Esophagus squamous epithelium (tissue), 5 donors: ENCODE measurements around the gene CDON. TPM values are rescaled to one million over a fixed set of nuclear protein-coding genes. Genes with fewer than 3 reads are reported as not detected.
A peak's percentile ranks its signal among the peaks of the same experiment; 100 is the strongest.

Source experiments
- DNase-seq: peaks from one replicate; lab custom pipeline; 2025; lab: John Stamatoyannopoulos, UW
- H3K27ac ChIP-seq, 4 donors: fragments of 200-600 bp; sonication (generic); one replicate each; pipeline ENCODE4 v1.5.1; 2016 to 2019; ENCODE audit warnings: mild to moderate bottlenecking in 1 of 4
- H3K27me3 ChIP-seq, 4 donors: fragments of 200-600 bp; sonication (generic); 1 replicate in 3 of 4; 2 replicates in 1 of 4; pipeline versions ENCODE4 v1.5.1 to v1.6.0; 2017 to 2021; ENCODE audit warnings: antibody characterized with exemption in 1 of 4
- H3K36me3 ChIP-seq, 3 donors: fragments of 200-600 bp; sonication (generic); one replicate each; pipeline ENCODE4 v1.5.1; 2016 to 2019
- H3K4me1 ChIP-seq, 3 donors: fragments of 200-600 bp; sonication (generic); one replicate each; pipeline ENCODE4 v1.5.1; 2017 to 2019
- H3K4me3 ChIP-seq, 4 donors: fragments of 200-600 bp; sonication (generic); 1 replicate in 3 of 4; 2 replicates in 1 of 4; pipeline ENCODE4 v1.5.1; 2016 to 2019; ENCODE audit warnings: mild to moderate bottlenecking in 2 of 4, moderate library complexity in 1 of 4
- H3K9me3 ChIP-seq, 3 donors: fragments of 200-600 bp; sonication (generic); one replicate each; pipeline ENCODE4 v1.5.1; 2016 to 2019
- CTCF ChIP-seq, 6 experiments: fragments of 450-650 bp in 4 of 6; fragments of 200-600 bp in 2 of 6; sonication (generic) in 2 of 6; IDR thresholded peaks; one replicate each; pipeline ENCODE4 v1.5.1; 2016 to 2019; ENCODE audit warnings: antibody characterized with exemption in 6 of 6, mild to moderate bottlenecking in 4 of 6, moderate library complexity in 4 of 6
- POLR2A ChIP-seq, 4 donors: fragments of 450-650 bp; IDR thresholded peaks; one replicate each; pipeline ENCODE4 v1.6.1; 2017; ENCODE audit warnings: antibody characterized with exemption in 4 of 4, mild to moderate bottlenecking in 4 of 4, moderate library complexity in 3 of 4
- WGBS, 2 donors: methylation state at CpG; one replicate each; pipeline ENCODE4 v1.1.5; 2018; 5-methylcytosine and 5-hydroxymethylcytosine counted together
- intact Hi-C: fragments of 100-400 bp; cut with DNase I; formaldehyde crosslinking; loops from one replicate; pipeline ENCODE4 v1.15.0; 2022
- total RNA-seq, 4 donors: library from RNA; depleted of rRNA; stranded (reverse); fragments of >200 nt; gene quantifications; one replicate each; pipeline ENCODE4 v1.1.0, GENCODE V29; 2016
- donor health status: DM: yes; HTN: yes; CAD: no.

The CDON gene
- total RNA-seq, 4 donors from 2014 or later: 2.5 to 5.5 (median 3.4) TPM

DNA sequence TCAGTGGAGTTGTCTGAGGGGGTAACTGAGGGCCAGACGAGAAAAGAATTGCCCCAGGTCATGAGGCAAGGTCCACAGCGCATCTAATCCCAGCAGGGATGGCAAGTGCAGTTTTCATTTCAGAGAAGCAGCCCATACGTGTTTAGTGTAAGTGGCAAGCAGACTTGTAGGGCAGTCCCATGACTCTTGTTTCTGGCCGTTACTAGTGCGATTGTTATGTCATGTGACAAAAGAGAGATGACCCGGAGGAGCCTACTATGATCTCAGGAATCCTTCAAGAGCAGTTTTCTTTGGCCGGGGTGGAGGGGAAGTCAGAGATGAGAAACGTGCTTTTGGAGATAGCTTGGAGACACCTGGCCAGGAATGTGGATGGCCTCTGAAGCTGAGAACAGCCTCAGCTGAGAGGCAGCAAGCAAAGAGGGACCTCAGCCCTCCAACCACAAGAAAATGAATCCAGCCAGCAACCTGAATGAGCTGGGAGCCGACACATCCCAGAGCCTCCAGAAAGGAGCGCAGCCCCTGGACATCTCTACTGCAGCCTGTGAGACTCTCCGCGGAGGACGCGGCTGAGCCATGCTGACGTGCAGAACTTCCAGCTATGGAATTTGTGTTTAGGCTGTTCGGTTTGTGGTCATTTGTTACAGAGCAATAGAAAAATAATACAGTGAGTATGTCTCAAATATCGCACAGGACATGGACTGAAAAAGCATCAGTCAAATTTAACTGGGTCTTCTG is 44.1 kb upstream of the CDON start:
- Histone ChIP-seq H3K4me1 (peaks cover 0 to 6% (median 0%) of the 10 kb centered on the region in 3 donors), H3K9me3 (no peaks in the 10 kb centered on the region), H3K36me3 (no peaks in the 10 kb centered on the region), H3K27me3 (peaks cover 0 to 24% (median 0%) of the 10 kb centered on the region in 4 donors), H3K4me3 (no peak overlapping the region), H3K27ac (no peak overlapping the region)
- 77 to 84% methylated on average over 14 to 17 of the region's 17 CpGs for WGBS, 2 donors
- no peak for TF ChIP-seq CTCF (IDR thresholded peaks at IDR 0.05)
- no peak for TF ChIP-seq POLR2A (IDR thresholded peaks at IDR 0.05)
- intact Hi-C loops: no loop called here
- no peak for DNase-seq

GRCh38 chr11:126105748-126106080 is 43.0 kb upstream of the CDON start:
- Histone ChIP-seq H3K4me1 (peaks cover 0 to 6% (median 0%) of the 10 kb centered on the region in 3 donors), H3K4me3 (no peak overlapping the region), H3K27me3 (peaks cover 0 to 18% (median 0%) of the 10 kb centered on the region in 4 donors), H3K9me3 (no peaks in the 10 kb centered on the region), H3K27ac (no peak overlapping the region), H3K36me3 (no peaks in the 10 kb centered on the region)
- TF ChIP-seq CTCF (IDR thresholded peaks at IDR 0.05): no peak
- no peak for TF ChIP-seq POLR2A (IDR thresholded peaks at IDR 0.05)
- intact Hi-C loops: no loop called here
- WGBS, 2 donors: 81 to 84% methylated on average over 6 to 11 of the region's 11 CpGs
- DNase-seq: no peak

DNA sequence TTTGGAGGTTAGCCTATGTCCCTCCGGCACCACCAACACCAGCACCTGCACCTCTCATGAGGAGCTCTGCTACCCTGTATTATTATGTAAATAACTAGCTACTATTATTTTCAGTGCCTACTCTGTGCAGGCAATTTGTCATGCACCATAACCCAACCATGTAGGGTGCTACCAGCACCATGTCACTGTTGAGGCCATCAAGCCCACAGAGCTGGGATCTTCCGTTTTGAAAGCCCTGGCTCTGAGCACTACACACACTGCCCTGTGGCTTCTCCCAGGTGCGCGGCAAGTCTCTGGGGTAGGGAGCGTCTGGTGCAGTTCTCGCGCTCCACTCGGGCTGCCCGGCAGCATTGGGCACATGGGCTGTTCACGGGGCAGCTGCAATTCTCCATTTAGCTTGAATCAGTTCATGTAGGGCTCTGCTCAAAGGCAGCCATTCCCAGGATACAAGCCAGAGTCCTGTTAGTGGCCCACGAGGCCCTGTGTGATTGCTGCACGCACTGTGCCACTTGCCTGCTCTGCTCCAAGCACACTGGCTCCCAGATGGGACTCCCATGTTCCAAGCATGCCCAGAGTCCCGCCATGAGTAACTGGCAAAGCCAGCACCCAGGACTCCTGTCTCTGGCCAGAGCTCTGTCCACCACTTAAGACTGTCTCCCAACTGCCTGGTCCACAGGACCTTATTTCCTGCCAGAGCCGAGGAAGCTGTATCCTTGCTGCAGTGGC is 42.5 kb upstream of the CDON start:
- no peak for DNase-seq
- WGBS, 2 donors: 82 to 100% methylated on average over 2 to 3 of the region's 14 CpGs
- TF ChIP-seq POLR2A (IDR thresholded peaks at IDR 0.05) (no peak), CTCF (IDR thresholded peaks at IDR 0.05) (no peak)
- no peak overlapping the region for H3K4me3 ChIP-seq
- H3K36me3 ChIP-seq: no peaks in the 10 kb centered on the region
- peaks cover 0 to 6% (median 0%) of the 10 kb centered on the region in 3 donors for H3K4me1 ChIP-seq
- H3K9me3 ChIP-seq: no peaks in the 10 kb centered on the region
- intact Hi-C loops: no loop called here
- peaks cover 0 to 18% (median 0%) of the 10 kb centered on the region in 4 donors for H3K27me3 ChIP-seq
- H3K27ac ChIP-seq: no peak overlapping the region

DNA sequence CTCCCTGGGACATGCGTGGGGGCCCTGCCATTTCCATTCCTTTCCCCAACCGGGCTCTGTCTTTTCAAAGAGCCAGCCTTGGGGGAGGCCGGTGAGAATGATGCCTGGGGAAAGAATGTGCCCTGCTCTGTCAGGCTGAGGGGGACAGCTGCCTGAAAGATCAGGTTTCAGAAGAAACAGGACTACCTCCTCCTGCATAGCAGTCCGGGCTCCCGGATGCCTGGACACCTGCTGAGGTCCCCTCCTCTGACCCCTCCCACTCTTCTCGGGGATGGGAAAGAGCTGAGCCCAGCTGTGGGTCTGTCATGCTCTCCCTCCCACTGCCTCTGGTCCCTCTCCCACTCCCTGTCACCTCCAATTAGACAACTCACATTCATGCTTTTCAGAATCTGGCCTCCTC is 41.8 kb upstream of the CDON start:
- Histone ChIP-seq H3K27ac (no peak overlapping the region), H3K9me3 (no peaks in the 10 kb centered on the region), H3K36me3 (no peaks in the 10 kb centered on the region), H3K4me3 (no peak overlapping the region), H3K27me3 (peaks cover 0 to 18% (median 0%) of the 10 kb centered on the region in 4 donors), H3K4me1 (peaks cover 0 to 6% (median 0%) of the 10 kb centered on the region in 3 donors)
- TF ChIP-seq CTCF (IDR thresholded peaks at IDR 0.05) (no peak), POLR2A (IDR thresholded peaks at IDR 0.05) (no peak)
- intact Hi-C loops: no loop called here
- DNase-seq: no peak
- 72 to 84% methylated on average over 3 to 4 of the region's 6 CpGs for WGBS, 2 donors

DNA sequence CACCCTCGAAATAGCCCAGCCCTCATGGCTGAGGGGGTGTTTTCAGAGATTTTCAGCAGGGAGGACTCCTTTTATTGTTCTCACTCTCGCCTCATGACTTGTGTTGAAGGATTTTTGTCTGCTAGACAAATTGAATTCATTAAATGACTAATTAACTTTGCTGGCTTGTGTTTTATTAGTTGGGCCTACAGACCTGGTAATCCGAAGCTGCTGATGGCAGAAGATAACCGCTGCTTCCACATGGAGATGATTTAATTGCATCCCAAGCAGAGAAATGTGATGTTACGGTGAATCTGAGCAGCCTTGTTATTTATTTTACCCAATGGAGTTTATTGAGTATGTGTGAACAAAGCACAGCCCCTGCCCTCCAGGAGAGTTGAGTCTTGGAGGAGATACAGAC is 40.5 kb upstream of the CDON start:
- DNase-seq: no peak
- Histone ChIP-seq H3K27me3 (peaks cover 0 to 18% (median 0%) of the 10 kb centered on the region in 4 donors), H3K27ac (peak overlapping the region in 1 of 4 donors; percentile 18), H3K4me1 (peaks cover 0 to 6% (median 0%) of the 10 kb centered on the region in 3 donors), H3K9me3 (no peaks in the 10 kb centered on the region), H3K36me3 (no peaks in the 10 kb centered on the region), H3K4me3 (no peak overlapping the region)
- intact Hi-C loops: no loop called here
- 83 to 100% methylated on average over 5 of the region's 5 CpGs for WGBS, 2 donors
- TF ChIP-seq POLR2A (IDR thresholded peaks at IDR 0.05) (no peak), CTCF (IDR thresholded peaks at IDR 0.05) (no peak)
